MM.1S (cell line): ENCODE data around the gene HPCAL1.

Experiments
- CTCF ChIP-seq: fragments of 300-600 bp; sonication (generic); IDR thresholded peaks from 2 replicates; pipeline ENCODE4 v1.5.1; 2016; ENCODE audit warnings: antibody characterized with exemption, low read length, mixed read lengths
- EZH2 ChIP-seq: fragments of 300-600 bp; sonication (generic); optimal IDR thresholded peaks from 2 replicates; pipeline ENCODE3; 2017; ENCODE audit warnings: low read depth, mild to moderate bottlenecking, antibody characterized with exemption, low read length, mixed read lengths

GRCh38 chr2:10427618-10427949, 124.9 kb downstream of the HPCAL1 start:
- no peak for TF ChIP-seq CTCF
- TF ChIP-seq EZH2 = no peak
